SU-DHL-6 (cell line): ENCODE results near the gene NOS1.

Source experiments
- H2AFZ ChIP-seq: fragments of 200-600 bp; sonication (generic); 2 replicates; pipeline ENCODE4 v1.6.1; 2014; ENCODE audit warnings: low read depth, mild to moderate bottlenecking, moderate library complexity, mixed read lengths, antibody characterized with exemption, low read length; ENCODE audit not compliant: severe bottlenecking
- H3F3A ChIP-seq: fragments of 200-600 bp; shearing (Covaris generic); 2 replicates; pipeline ENCODE4 v1.6.0; 2016; ENCODE audit warnings: antibody characterized with exemption, mild to moderate bottlenecking; ENCODE audit not compliant: insufficient read depth
- H3K27ac ChIP-seq: fragments of 200-600 bp; sonication (generic); 2 replicates; pipeline ENCODE4 v1.5.1; 2016; ENCODE audit warnings: low read depth, mild to moderate bottlenecking, low read length, moderate library complexity, mixed read lengths
- H3K27me3 ChIP-seq: fragments of 200-600 bp; sonication (generic), shearing (Covaris generic); 2 replicates; pipeline ENCODE4 v1.6.0; 2014; ENCODE audit warnings: mild to moderate bottlenecking, low read length
- H3K36me3 ChIP-seq: fragments of 200-600 bp; sonication (generic); 2 replicates; pipeline ENCODE4 v1.6.1; 2014; ENCODE audit warnings: mild to moderate bottlenecking, low read length, mixed read lengths
- H3K4me2 ChIP-seq: fragments of 300-600, 200-600 bp; shearing (Covaris generic), sonication (generic); 2 replicates; pipeline ENCODE4 v1.6.0; 2014; ENCODE audit warnings: low read length, low read depth, mild to moderate bottlenecking; ENCODE audit not compliant: poor library complexity, severe bottlenecking
- H3K4me3 ChIP-seq: fragments of 200-600 bp; sonication (generic); 2 replicates; pipeline ENCODE4 v1.5.1; 2014; ENCODE audit warnings: antibody characterized with exemption, low read length, mild to moderate bottlenecking, mixed read lengths; ENCODE audit not compliant: insufficient read depth, poor library complexity, severe bottlenecking
- H3K79me2 ChIP-seq: fragments of 200-600 bp; sonication (generic); 2 replicates; pipeline ENCODE4 v1.6.1; 2014; ENCODE audit warnings: mild to moderate bottlenecking, low read length, moderate library complexity; ENCODE audit not compliant: insufficient read depth
- H3K9ac ChIP-seq: fragments of 200-600 bp; sonication (generic); 2 replicates; pipeline ENCODE4 v1.7.0; 2014; ENCODE audit warnings: mild to moderate bottlenecking, low read length
- H3K9me2 ChIP-seq: fragments of 200-600 bp; sonication (generic); replicated peaks from 2 replicates; pipeline ENCODE4 v1.6.1; 2014; ENCODE audit warnings: low read length; ENCODE audit not compliant: insufficient read depth
- H3K9me3 ChIP-seq: fragments of 200-600 bp; sonication (generic); 2 replicates; pipeline ENCODE4 v1.6.1; 2014; ENCODE audit warnings: low read length, mixed read lengths; ENCODE audit not compliant: insufficient read depth
- H4K20me1 ChIP-seq: fragments of 200-600 bp; sonication (generic); 2 replicates; pipeline ENCODE4 v1.6.1; 2014; ENCODE audit warnings: low read depth, mild to moderate bottlenecking, antibody characterized with exemption, low read length, moderate library complexity, mixed read lengths
- CTCF ChIP-seq: fragments of 200-600 bp; sonication (generic); IDR thresholded peaks from one replicate; pipeline ENCODE4 v1.5.1; 2017; ENCODE audit warnings: antibody characterized with exemption, mild to moderate bottlenecking, low read length, moderate library complexity; ENCODE audit not compliant: insufficient read depth, poor library complexity, severe bottlenecking
- EZH2phosphoT487 ChIP-seq: fragments of 200-600 bp; sonication (generic), shearing (Covaris generic); conservative IDR thresholded peaks from 2 replicates; pipeline ENCODE4 v1.6.1; 2018; ENCODE audit warnings: mild to moderate bottlenecking, antibody characterized with exemption, low read length, moderate library complexity, mixed read lengths

NOS1 gene

GRCh38 chr12:117363056-117363662, 1.7 kb upstream of the NOS1 start:
- no peak overlapping the region for H3K9ac ChIP-seq
- H3K9me3 ChIP-seq, result no peaks in the 10 kb centered on the region
- no peak overlapping the region for H3K27ac ChIP-seq
- no peaks in the 10 kb centered on the region for H3K9me2 ChIP-seq
- no peak for TF ChIP-seq EZH2phosphoT487
- TF ChIP-seq CTCF, result no peak
- H3K4me3 ChIP-seq, result no peak overlapping the region
- no peaks in the 10 kb centered on the region for H3K27me3 ChIP-seq
- no peak overlapping the region for H3K4me2 ChIP-seq
- no peaks in the 10 kb centered on the region for H4K20me1 ChIP-seq
- no peaks in the 10 kb centered on the region for H3K79me2 ChIP-seq
- H2AFZ ChIP-seq, result no peak overlapping the region
- H3K36me3 ChIP-seq, result no peaks in the 10 kb centered on the region
- H3F3A ChIP-seq, result no peaks in the 10 kb centered on the region

- no peak overlapping the region for H3K27ac ChIP-seq
- no peaks in the 10 kb centered on the region for H3K36me3 ChIP-seq
- no peaks in the 10 kb centered on the region for H3F3A ChIP-seq
- H2AFZ ChIP-seq, result no peak overlapping the region
- no peaks in the 10 kb centered on the region for H3K27me3 ChIP-seq
- no peak overlapping the region for H3K9ac ChIP-seq
- no peaks in the 10 kb centered on the region for H3K79me2 ChIP-seq
- H4K20me1 ChIP-seq, result no peaks in the 10 kb centered on the region
- no peaks in the 10 kb centered on the region for H3K9me3 ChIP-seq
- no peaks in the 10 kb centered on the region for H3K9me2 ChIP-seq
- H3K4me3 ChIP-seq, result no peak overlapping the region
- H3K4me2 ChIP-seq, result no peak overlapping the region
- TF ChIP-seq CTCF (no peak), EZH2phosphoT487 (no peak)
These were observed 965 bp upstream of the NOS1 start for GRCh38 chr12:117362391-117362790.

GRCh38 chr12:117361905-117362304, 479 bp upstream of the NOS1 start:
- no peaks in the 10 kb centered on the region for H3F3A ChIP-seq
- no peaks in the 10 kb centered on the region for H3K9me2 ChIP-seq
- H3K4me2 ChIP-seq, result no peak overlapping the region
- H4K20me1 ChIP-seq, result no peaks in the 10 kb centered on the region
- H2AFZ ChIP-seq, result no peak overlapping the region
- H3K27me3 ChIP-seq, result no peaks in the 10 kb centered on the region
- H3K79me2 ChIP-seq, result no peaks in the 10 kb centered on the region
- H3K36me3 ChIP-seq, result no peaks in the 10 kb centered on the region
- no peak overlapping the region for H3K27ac ChIP-seq
- no peak overlapping the region for H3K4me3 ChIP-seq
- H3K9ac ChIP-seq, result no peak overlapping the region
- no peaks in the 10 kb centered on the region for H3K9me3 ChIP-seq
- TF ChIP-seq CTCF, result no peak
- no peak for TF ChIP-seq EZH2phosphoT487
